Liver (tissue), 9 donors: ENCODE measurements around the gene METTL17. TPM values are rescaled to one million over a fixed set of nuclear protein-coding genes. Genes with fewer than 3 reads are reported as not detected.
"Not testable (repeated sequence)": the region's sequence is repeated elsewhere in the genome, so short reads cannot be mapped to it uniquely, and the experiment has no call there.

ENCODE experiments used
- DNase-seq: peaks from one replicate; pipeline ENCODE4 v3.0.0-alpha.2; 2017; ENCODE audit warnings: low spot score
- H3K27ac ChIP-seq, 2 donors: one replicate each; pipeline ENCODE4 v1.7.0; 2013; ENCODE audit warnings: inconsistent platforms in 2 of 2, low read length in 2 of 2, control low read depth in 1 of 2, low read depth in 1 of 2, mild to moderate bottlenecking in 1 of 2
- H3K27me3 ChIP-seq, 4 donors: one replicate each; pipeline versions ENCODE4 v1.6.1 to v1.7.0; 2013; ENCODE audit warnings: low read length in 3 of 4, inconsistent platforms in 1 of 4, mild to moderate bottlenecking in 1 of 4, moderate library complexity in 1 of 4; ENCODE audit not compliant: control insufficient read depth in 4 of 4, insufficient read depth in 4 of 4
- H3K36me3 ChIP-seq, 4 donors: one replicate each; pipeline versions ENCODE4 v1.6.1 to v1.7.0; 2013; ENCODE audit warnings: low read length in 3 of 4, mild to moderate bottlenecking in 3 of 4, low read depth in 1 of 4, moderate library complexity in 1 of 4; ENCODE audit not compliant: control insufficient read depth in 4 of 4, insufficient read depth in 3 of 4
- H3K4me1 ChIP-seq, 4 donors: one replicate each; pipeline versions ENCODE4 v1.6.1 to v1.7.0; 2013; ENCODE audit warnings: low read length in 3 of 4, mild to moderate bottlenecking in 3 of 4, moderate library complexity in 1 of 4; ENCODE audit not compliant: control insufficient read depth in 4 of 4, insufficient read depth in 4 of 4
- H3K4me3 ChIP-seq, 3 donors: one replicate each; pipeline versions ENCODE4 v1.6.1 to v1.7.0; 2013; ENCODE audit warnings: low read length in 3 of 3, control low read depth in 1 of 3, low read depth in 1 of 3, mild to moderate bottlenecking in 1 of 3
- H3K9ac ChIP-seq, 2 donors: one replicate each; pipeline ENCODE4 v1.7.0; 2013; ENCODE audit warnings: low read length in 2 of 2, mild to moderate bottlenecking in 2 of 2, moderate library complexity in 2 of 2, control low read depth in 1 of 2, low read depth in 1 of 2
- H3K9me3 ChIP-seq, 4 donors: one replicate each; pipeline versions ENCODE4 v1.6.1 to v1.7.0; 2013; ENCODE audit warnings: low read length in 3 of 4; ENCODE audit not compliant: control insufficient read depth in 4 of 4
- EGR1 ChIP-seq, 2 donors: IDR thresholded peaks; 2 replicates each; pipeline ENCODE4 v1.6.1; 2016 to 2018; ENCODE audit warnings: antibody characterized with exemption in 2 of 2, low read depth in 2 of 2
- FOXA1 ChIP-seq: IDR thresholded peaks from 2 replicates; pipeline ENCODE4 v1.6.1; 2016; ENCODE audit warnings: antibody characterized with exemption
- HNF4A ChIP-seq, 2 donors: conservative IDR thresholded peaks; 2 replicates each; pipeline ENCODE4 v1.6.1; 2016; ENCODE audit warnings: antibody characterized with exemption in 2 of 2, mild to moderate bottlenecking in 2 of 2
- JUND ChIP-seq, 2 donors: IDR thresholded peaks; 2 replicates each; pipeline ENCODE4 v1.6.1; 2016; ENCODE audit warnings: antibody characterized with exemption in 2 of 2
- NR2F2 ChIP-seq: IDR thresholded peaks from 2 replicates; pipeline ENCODE4 v1.6.1; 2016; ENCODE audit warnings: antibody characterized with exemption
- RAD21 ChIP-seq, 2 donors: IDR thresholded peaks; 2 replicates each; pipeline ENCODE4 v1.6.1; 2016; ENCODE audit warnings: antibody characterized with exemption in 2 of 2, mild to moderate bottlenecking in 2 of 2
- RXRA ChIP-seq, 2 donors: IDR thresholded peaks; 2 replicates each; pipeline ENCODE4 v1.6.1; 2017 to 2018; ENCODE audit warnings: antibody characterized with exemption in 2 of 2, mild to moderate bottlenecking in 1 of 2
- SP1 ChIP-seq: IDR thresholded peaks from 2 replicates; pipeline ENCODE4 v1.6.1; 2018; ENCODE audit warnings: antibody characterized with exemption, mild to moderate bottlenecking
- TAF1 ChIP-seq: conservative IDR thresholded peaks from 2 replicates; pipeline ENCODE4 v1.6.1; 2016; ENCODE audit warnings: antibody characterized with exemption, mild to moderate bottlenecking
- WGBS: extraction: QIAGEN DNeasy Blood & Tissue Kit; methylation state at CpG from one replicate; pipeline ENCODE4 v1.1.7; 2013; 5-methylcytosine and 5-hydroxymethylcytosine counted together
- polyA plus RNA-seq, 2 donors: library from polyadenylated mRNA; stranded (reverse) in 1 of 2; unstranded in 1 of 2; fragments of 200-250 nt in 1 of 2; fragments of >200 nt in 1 of 2; fragmentation: Nextera tagmentation in 1 of 2; extraction: Ambion mirVana in 1 of 2; gene quantifications; one replicate each; pipeline versions ENCODE4 v1.2.1 to v1.2.3, GENCODE V29; 2013 to 2015
- total RNA-seq, 2 donors: library from RNA; depleted of rRNA; stranded (reverse); fragments of >200 nt; gene quantifications; one replicate each; pipeline ENCODE4 v1.2.3, GENCODE V29; 2014
- TF ChIP-seq, protein P1 (sequence below): IDR thresholded peaks from 2 replicates; pipeline ENCODE4 v1.6.1; 2016; ENCODE audit warnings: antibody characterized with exemption
- TF ChIP-seq, protein P2 (sequence below): IDR thresholded peaks from 2 replicates; pipeline ENCODE4 v1.6.1; 2016; ENCODE audit warnings: antibody characterized with exemption
- TF ChIP-seq, protein P3 (sequence below): IDR thresholded peaks from 2 replicates; pipeline ENCODE4 v1.6.1; 2016; ENCODE audit warnings: antibody characterized with exemption, mild to moderate bottlenecking
- TF ChIP-seq, protein P4 (sequence below): IDR thresholded peaks from 2 replicates; pipeline ENCODE4 v1.6.1; 2016; ENCODE audit warnings: antibody characterized with exemption
- TF ChIP-seq, protein P5 (sequence below): fragments of 150-350 bp; IDR thresholded peaks from 2 replicates; pipeline ENCODE4 v1.5.1; 2017; ENCODE audit warnings: improper control_type of control experiment, low read depth, low read length; ENCODE audit not compliant: missing input control
- donor health status: healthy.
- donor health status: healthy.
- donor health status: healthy.
- donor health status: healthy.
- donor health status: healthy.

METTL17 gene
- total and polyA plus RNA-seq, 4 donors: 31.0 to 64.8 (median 47.3) TPM

DNA sequence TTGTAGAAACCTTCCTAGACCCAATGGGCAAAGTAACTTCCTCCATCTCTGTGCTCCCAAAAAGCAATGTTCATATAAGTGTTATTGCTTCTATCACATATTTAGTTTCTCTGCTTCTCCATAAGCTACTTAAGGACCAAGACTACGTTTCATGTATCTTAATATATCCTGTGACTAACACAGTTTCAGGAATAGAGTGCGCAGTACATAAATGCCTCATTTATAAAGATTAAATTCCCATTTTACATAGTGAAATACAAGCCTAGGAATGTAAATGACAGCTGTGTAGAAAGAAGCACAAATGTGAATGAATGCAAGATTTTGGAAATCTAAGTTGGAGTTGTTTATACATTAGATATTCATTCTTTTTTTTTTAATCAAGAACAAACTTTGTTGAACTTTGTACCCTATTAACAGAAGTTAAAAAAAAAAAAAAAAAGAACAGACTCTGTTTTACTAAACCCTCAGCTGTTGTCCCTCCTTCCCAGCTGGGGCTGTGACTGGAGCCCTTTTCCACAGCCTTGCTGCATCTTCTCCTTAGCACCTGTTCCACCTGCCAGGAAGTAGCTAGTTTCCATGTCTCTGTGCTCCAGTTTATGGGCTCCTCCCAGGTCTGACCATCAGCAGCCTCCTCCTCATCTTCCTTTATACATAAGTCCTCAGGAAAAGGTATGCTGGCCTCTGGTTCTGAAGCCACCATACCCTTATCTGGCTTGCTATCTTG lies 7.0 kb upstream of the METTL17 start (continued):
- TF ChIP-seq, protein P1, sequence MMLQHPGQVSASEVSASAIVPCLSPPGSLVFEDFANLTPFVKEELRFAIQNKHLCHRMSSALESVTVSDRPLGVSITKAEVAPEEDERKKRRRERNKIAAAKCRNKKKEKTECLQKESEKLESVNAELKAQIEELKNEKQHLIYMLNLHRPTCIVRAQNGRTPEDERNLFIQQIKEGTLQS: no peak
- TF ChIP-seq HNF4A (conservative IDR thresholded peaks at IDR 0.05) (no peak), EGR1 (IDR thresholded peaks at IDR 0.05; ENCODE audit: low read depth in 2 of 2) (no peak), RAD21 (IDR thresholded peaks at IDR 0.05) (no peak), RXRA (IDR thresholded peaks at IDR 0.05) (no peak), FOXA1 (no peak)
- TF ChIP-seq, protein P2, sequence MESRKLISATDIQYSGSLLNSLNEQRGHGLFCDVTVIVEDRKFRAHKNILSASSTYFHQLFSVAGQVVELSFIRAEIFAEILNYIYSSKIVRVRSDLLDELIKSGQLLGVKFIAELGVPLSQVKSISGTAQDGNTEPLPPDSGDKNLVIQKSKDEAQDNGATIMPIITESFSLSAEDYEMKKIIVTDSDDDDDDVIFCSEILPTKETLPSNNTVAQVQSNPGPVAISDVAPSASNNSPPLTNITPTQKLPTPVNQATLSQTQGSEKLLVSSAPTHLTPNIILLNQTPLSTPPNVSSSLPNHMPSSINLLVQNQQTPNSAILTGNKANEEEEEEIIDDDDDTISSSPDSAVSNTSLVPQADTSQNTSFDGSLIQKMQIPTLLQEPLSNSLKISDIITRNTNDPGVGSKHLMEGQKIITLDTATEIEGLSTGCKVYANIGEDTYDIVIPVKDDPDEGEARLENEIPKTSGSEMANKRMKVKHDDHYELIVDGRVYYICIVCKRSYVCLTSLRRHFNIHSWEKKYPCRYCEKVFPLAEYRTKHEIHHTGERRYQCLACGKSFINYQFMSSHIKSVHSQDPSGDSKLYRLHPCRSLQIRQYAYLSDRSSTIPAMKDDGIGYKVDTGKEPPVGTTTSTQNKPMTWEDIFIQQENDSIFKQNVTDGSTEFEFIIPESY: no peak

DNA sequence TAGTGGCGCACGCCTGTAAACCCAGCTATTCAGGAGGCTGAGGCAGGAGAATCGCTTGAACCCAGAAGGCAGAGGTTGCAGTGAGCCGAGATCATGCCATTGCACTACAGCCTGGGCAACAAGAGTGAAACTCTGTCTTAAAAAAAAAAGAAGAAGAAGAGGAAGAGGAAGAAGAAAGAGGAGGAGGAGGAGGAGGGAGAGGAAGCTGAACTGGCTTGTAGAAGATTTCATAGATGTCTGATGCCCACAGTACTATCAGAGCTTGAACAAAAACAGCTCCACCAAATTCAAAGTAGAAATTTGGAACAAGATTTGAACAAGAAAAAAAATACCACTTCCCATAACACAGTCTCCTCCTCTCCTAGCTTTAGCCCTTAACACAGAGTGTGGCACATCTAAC lies 4.1 kb upstream of the METTL17 start:
- H3K36me3 ChIP-seq, DNase-seq, H3K4me3 ChIP-seq, H3K9me3 ChIP-seq, H3K27ac ChIP-seq, H3K9ac ChIP-seq, H3K27me3 ChIP-seq: not testable (repeated sequence)
- 93% methylated on average over 4 of the region's 4 CpGs for WGBS
- peaks cover 0 to 12% (median 9%) of the 10 kb centered on the region in 4 donors for H3K4me1 ChIP-seq

DNA sequence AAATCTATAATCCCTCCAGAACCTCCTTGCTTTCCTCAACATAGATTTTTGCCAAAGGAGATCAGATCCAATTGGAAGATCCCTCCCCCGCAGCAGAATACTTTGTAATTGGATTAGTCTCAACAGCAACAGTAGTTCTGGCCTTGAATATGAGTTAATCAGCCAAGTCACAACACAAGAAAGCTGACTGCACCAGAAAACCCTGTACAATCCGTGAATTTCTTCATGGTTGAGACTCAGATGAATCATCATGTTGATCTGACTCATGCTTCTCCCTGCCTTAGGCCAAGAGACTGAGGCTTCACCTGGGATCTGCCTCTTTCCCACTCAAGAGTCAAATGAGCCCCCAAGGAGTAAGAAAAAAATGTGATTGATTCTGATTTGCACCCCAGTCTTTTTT lies 3.0 kb upstream of the METTL17 start:
- Histone ChIP-seq H3K9me3 (no peaks in the 10 kb centered on the region), H3K4me1 (peaks cover 3 to 18% (median 16%) of the 10 kb centered on the region in 4 donors), H3K27me3 (peaks cover 0 to 3% (median 0%) of the 10 kb centered on the region in 4 donors), H3K27ac (no peak overlapping the region), H3K4me3 (no peak overlapping the region), H3K36me3 (peaks cover 0 to 1% (median 0%) of the 10 kb centered on the region in 4 donors), H3K9ac (no peak overlapping the region)
- no peak for DNase-seq
- WGBS: 74% methylated on average over 2 of the region's 2 CpGs
- TF ChIP-seq SP1 (no peak), RAD21 (IDR thresholded peaks at IDR 0.05) (no peak), HNF4A (conservative IDR thresholded peaks at IDR 0.05) (no peak), JUND (IDR thresholded peaks at IDR 0.05) (no peak), NR2F2 (no peak), TAF1 (no peak), FOXA1 (no peak)
- TF ChIP-seq, protein P3, sequence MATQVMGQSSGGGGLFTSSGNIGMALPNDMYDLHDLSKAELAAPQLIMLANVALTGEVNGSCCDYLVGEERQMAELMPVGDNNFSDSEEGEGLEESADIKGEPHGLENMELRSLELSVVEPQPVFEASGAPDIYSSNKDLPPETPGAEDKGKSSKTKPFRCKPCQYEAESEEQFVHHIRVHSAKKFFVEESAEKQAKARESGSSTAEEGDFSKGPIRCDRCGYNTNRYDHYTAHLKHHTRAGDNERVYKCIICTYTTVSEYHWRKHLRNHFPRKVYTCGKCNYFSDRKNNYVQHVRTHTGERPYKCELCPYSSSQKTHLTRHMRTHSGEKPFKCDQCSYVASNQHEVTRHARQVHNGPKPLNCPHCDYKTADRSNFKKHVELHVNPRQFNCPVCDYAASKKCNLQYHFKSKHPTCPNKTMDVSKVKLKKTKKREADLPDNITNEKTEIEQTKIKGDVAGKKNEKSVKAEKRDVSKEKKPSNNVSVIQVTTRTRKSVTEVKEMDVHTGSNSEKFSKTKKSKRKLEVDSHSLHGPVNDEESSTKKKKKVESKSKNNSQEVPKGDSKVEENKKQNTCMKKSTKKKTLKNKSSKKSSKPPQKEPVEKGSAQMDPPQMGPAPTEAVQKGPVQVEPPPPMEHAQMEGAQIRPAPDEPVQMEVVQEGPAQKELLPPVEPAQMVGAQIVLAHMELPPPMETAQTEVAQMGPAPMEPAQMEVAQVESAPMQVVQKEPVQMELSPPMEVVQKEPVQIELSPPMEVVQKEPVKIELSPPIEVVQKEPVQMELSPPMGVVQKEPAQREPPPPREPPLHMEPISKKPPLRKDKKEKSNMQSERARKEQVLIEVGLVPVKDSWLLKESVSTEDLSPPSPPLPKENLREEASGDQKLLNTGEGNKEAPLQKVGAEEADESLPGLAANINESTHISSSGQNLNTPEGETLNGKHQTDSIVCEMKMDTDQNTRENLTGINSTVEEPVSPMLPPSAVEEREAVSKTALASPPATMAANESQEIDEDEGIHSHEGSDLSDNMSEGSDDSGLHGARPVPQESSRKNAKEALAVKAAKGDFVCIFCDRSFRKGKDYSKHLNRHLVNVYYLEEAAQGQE: no peak
- TF ChIP-seq, protein P4, sequence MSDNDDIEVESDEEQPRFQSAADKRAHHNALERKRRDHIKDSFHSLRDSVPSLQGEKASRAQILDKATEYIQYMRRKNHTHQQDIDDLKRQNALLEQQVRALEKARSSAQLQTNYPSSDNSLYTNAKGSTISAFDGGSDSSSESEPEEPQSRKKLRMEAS: no peak
- TF ChIP-seq, protein P2: no peak
- TF ChIP-seq, protein P5, sequence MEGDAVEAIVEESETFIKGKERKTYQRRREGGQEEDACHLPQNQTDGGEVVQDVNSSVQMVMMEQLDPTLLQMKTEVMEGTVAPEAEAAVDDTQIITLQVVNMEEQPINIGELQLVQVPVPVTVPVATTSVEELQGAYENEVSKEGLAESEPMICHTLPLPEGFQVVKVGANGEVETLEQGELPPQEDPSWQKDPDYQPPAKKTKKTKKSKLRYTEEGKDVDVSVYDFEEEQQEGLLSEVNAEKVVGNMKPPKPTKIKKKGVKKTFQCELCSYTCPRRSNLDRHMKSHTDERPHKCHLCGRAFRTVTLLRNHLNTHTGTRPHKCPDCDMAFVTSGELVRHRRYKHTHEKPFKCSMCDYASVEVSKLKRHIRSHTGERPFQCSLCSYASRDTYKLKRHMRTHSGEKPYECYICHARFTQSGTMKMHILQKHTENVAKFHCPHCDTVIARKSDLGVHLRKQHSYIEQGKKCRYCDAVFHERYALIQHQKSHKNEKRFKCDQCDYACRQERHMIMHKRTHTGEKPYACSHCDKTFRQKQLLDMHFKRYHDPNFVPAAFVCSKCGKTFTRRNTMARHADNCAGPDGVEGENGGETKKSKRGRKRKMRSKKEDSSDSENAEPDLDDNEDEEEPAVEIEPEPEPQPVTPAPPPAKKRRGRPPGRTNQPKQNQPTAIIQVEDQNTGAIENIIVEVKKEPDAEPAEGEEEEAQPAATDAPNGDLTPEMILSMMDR: no peak
